NCI-H446 (cell line): ENCODE measurements around the gene NRSN1.
"Not testable (repeated sequence)": the region's sequence is repeated elsewhere in the genome, so short reads cannot be mapped to it uniquely, and the experiment has no call there.

Experiments used
- DNase-seq, 2 experiments: peaks; one replicate each; lab custom pipeline; 2025; lab: John Stamatoyannopoulos, UW

NRSN1 gene

DNA sequence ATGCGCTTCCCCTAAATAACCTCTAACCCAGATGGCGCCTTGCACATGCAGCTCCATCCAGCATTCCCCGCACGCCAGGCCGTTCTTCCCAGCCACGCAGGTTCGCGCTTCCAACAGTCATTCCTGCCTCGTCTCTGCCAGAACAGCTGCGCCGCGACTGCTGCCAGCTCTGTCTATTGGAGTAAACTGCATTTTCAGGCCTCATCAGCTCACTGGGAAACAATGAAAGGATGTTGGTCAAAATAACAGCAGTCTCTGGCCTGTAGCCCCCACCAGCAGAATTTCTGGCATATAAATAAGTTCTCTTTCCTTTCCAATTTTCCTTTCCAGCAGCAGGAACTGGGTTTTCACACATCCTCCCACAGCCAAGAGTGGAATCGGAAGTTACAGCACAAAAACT, 14.6 kb downstream of the NRSN1 start:
- DNase-seq: peak; percentile 8 to 76

DNA sequence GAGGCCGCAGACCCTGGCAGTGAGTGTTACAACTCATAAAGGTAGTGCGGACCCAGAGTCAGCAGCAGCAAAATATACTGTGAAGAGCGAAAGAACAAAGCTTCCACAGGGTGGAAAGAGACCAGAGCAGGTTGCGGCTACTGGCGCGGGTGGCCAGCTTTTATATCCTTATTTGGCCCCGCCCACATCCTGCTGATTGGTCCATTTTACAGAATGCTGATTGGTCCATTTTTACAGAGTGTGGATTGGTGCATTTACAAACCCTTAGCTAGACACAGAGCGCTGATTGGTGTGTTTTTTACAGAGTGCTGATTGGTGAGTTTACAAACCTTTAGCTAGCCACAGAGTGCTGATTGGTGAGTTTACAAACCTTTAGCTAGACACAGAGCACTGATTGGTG, 16.7 kb downstream of the NRSN1 start:
- not testable (repeated sequence) for DNase-seq

DNA sequence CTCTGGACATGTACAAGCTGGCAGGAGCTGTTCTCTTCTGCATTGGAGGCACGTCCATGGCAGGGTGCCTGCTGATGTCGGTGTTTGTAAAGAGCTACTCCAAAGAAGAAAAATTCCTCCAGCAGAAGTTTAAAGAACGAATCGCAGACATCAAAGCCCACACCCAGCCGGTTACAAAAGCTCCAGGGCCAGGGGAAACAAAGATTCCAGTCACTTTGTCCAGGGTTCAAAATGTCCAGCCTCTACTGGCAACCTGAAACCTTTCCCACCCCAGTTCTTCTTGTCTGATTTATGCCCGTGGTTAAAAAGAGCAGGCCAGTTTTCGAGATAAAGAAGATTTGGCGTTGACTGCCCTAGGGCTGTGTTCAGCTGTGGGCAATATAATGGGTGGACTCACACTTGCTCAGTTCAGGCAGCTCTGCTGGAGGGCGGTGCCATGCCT, 19.7 kb downstream of the NRSN1 start:
- no peak for DNase-seq

DNA sequence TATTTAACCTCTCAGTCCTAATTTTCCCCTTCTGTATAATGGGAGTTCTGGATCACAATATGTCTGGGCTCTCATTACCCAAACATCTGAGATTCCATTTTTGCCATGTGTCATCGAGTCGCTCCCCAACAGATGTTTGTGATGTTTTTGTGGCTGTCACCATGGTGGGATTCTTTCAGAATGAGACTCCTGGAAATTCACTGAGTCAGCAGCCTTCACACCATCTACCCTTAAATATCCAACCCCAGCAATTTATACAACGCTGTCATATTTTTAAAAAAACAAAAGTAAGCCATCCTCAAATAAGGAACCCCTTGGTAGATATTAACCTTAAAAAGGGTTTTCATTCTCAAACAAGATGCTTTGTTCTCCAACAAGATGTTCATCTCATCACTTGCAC, 20.9 kb downstream of the NRSN1 start:
- no peak for DNase-seq

DNA sequence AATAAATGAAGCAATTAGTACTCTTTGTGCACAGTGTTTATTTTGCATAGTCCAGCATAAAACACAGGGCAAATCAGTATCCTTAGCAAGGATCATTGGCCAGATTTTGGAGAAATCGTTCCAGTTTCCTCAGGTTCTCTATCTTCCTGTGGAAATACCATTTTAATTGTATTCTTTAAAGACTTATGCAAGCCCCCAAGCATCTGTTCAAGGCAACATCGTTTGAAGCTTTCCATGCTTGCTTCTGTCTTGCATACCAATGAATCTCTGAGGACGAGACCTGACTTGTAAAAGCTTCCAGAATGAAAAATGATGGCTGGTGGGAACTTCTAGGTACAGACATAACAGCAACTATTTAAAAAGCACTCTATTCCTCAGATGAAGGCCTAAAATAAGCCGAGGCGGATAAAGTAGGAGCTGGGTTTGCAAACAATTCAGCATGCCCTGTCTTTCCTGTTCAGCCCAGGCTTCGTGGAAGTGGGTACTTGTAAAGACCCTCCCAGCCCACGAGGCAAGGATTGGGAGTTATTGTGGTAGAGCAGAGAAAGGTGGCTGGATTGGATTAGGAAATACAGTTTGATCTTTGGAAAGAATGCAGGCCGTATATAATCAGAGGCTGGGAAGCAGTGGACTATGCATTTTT, 21.6 kb downstream of the NRSN1 start:
- DNase-seq: no peak

DNA sequence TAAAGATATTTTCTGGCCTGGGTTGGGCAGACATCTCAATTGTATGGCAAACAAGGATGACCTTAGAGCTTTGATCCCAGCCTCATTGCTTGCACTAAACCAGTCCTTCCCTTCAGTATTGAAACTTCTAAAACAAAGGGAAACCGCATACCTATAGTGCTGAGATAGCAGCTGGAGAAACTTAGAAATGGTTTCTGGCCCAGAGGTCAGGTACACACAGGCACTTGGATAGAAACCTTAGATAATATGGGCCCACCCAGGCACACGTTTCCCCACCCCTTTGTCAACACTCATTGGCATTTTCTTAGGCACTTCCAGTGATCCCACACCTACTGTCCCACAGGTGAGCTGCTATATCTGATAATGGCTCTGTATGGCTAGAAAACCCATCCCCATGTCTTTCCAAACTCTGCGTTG, 22.1 kb downstream of the NRSN1 start:
- no peak for DNase-seq

DNA sequence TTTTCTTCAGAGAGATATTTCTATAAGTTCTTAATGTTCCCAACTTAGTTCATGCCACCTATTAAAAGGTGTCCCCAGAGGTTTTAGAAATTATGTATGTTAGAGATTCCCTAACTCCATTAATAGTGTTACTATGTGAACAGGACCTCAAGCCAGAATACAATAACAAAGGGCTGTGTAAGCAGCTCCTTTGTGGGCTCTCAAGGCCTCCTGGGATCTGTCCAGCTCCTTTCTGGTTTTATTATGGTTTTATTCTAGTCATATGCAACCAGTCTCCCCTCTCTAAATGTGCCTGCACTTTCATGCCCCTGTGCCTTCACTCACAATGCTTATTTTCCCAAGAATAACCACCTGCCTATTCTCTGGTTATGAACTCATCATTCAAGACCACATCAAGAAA, 22.7 kb downstream of the NRSN1 start:
- DNase-seq: no peak

DNA sequence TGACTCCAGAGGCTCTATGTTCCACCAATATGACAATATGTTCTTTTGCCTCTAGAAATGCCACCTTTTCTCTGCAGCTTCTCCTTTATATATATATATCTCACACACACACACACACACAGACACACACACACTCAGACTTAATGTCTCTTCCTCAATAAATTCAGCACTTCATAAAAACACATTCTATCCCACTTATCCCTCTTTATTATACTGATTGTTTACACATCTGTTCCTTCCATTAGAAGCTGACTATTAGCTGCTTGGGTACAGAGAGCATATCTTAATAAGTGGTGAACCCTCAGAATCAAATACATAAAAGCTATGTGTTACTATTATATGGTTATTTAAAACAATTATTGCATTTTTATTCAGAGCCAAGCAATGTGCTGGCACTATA, 23.3 kb downstream of the NRSN1 start:
- DNase-seq: no peak

DNA sequence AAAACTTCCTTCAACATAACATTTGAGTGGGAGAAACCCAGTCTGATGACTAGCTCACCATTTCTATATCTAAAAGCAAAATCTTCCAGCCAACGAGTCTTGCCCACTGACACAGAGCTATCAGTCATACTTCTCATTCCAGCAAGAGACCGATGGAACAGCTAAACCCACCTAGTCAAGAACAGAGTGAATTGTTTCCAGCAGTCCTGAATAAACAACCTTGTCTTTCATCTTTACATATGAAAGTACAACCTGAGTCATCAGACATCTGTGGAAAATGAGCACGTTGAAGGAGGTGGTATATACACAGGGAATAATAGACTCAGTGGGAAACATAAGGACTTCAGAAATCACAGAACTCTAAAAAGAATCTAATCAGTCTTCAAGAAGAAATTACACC, 23.8 kb downstream of the NRSN1 start:
- no peak for DNase-seq

DNA sequence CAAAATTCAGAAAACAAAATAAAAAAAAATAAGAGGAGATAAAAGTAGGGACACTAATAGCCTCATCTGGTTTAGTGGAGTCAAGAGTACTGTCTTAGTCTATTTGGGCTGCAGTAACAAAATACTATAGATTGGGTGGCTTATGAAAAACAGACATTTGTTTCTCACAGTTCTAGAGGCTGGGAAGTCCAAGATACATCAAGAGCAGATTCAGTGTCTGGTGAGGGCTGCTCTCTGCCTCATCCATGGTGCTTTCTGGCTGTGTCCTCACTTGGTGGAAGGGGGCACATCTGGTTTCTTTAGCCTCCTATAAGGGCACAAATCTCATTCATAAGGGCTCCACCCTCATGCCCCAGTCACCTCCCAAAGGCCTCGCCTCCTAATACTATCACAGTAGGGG, 26.0 kb downstream of the NRSN1 start:
- no peak for DNase-seq

DNA sequence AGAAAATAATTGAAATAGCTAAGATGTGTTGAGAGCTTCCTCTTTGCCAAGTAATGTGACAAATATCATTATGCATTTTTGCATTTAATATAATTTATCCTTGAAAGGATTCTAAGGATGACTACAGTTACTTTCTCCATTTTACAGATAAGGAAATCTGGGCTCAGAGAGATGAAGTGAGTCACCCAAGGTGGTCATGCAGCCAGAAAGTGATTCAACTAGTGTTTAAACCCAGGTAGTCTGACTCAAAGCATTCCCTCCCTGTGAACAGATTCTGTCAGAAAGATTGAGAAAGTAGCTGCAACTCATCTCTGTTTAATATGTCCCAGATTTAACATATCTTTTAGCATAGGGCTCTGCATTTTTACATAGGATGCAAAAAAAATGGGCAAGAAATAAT, 28.1 kb downstream of the NRSN1 start:
- DNase-seq: no peak

DNA sequence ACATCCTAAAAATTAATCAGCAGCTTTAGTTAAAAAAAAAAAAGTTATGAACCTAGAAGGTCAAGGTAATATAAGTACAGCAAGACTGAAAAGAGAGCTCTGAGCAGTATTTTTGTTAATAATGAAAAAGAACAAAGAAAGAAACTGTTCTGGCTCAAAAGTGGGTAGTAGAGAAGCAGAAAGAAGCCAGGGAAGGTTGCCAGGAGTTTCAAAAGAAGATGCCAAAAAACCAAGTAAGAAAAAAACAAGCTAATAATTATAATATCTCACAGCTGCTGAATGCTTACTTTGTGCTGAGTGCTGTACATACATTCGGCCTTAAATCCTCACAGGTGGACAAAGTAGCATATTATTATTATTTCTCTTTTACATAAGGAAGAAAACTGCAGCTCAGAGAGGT, 31.9 kb downstream of the NRSN1 start:
- DNase-seq: peak; percentile 62 to 67

DNA sequence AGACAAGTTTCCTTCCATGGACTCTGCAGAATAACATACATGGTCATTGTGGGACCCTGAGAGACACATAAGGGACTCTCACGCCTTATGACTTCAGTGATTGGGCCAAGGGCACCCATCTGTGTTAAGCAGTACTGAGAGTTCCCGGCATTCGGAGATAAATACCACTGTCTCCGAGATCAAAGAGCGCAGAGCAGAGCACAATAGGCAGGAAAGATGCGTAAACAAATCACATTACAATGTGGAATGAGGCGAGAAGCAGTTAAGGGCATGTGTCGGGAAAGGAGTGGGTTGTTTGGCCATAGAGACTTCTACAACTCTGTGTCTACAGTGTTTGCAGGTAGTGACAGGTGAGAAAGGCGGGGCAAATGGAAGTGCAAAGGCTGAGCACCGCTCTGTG, 57.6 kb downstream of the NRSN1 start:
- no peak for DNase-seq

DNA sequence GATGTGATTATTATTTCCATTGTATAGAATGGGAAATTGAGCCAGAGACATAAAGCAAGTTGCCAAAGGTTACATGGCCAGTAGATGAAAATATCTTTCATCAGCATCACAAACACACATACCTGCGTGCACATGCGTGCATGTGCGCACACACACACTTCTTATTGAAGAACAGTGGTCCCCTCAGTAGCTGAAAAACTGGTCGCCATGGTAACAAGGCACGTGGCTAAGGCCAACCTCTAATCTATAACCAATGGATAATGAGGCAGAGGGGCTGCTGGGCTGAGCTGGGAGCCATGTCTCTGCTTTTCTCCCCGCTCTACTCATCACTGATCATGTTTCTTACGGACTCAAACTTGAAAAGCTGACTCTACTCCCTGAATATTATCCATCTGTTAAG, 60.3 kb downstream of the NRSN1 start:
- DNase-seq: no peak

DNA sequence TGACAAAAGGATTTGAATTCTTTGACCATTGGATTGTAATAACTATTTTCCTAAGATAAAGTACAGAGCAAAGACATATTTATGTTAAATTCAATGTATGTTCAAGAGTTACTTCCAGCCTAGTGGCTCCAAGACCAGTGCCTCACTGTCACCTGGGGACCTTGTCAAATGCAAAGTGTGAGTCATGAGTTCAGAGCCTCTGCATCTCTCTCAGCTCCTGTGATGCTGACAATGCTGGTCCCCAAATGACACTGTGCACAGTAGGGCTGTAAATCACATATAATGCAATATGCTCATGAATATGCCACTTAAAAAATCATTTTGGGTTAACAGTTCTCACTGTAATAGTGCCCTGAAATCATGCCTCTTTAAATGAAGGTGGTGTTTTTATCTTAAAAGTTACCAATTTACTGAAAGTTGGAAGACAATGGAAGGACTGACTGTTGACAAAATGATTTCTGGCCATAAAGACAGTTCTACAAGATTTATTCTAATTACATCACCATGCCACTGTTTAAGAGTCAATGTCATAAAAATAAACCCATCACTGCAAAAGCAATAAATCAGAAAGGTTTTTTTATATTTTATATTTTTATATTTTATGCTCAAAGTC, 62.1 kb downstream of the NRSN1 start:
- no peak for DNase-seq

DNA sequence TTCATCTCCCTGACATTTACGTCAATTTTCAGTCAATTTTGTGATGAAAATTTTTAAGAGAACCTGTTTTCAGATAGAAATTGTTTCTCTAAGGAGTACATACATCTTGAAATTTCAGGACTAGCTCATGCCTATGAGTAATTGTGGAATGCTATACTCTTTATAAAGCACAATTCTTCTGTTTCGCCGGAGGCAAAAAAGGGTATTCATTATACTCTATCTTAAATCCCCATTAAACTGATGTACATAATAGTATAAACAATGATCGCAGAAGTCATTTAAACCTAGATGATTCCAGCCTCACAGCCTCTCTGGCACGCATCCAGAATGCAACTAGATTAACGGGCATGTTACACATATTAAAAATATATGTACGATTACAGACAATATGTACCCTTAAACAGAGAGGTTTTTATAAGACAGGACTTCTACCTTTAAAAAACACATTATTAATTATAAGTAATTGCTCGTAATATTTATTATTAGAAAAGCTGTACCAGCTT, 62.6 kb downstream of the NRSN1 start:
- no peak for DNase-seq

DNA sequence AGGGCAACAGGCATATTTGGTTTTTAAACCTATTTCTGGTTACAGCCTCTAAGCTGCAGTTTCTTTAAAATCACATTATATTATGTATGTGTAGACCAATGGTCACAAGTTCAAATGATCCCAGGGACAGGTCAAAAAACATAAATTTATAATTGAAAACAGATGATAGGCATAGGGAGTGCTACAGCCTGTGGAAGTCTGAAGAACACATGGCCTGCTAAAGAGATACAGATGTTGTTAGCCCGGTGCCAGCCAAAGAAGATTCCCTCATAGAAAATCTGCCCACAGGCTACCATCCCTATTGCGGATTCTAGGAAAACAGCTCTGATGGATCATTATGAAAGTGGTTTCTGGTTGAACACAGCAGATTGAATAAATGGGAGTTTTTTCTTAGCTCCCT, 65.3 kb downstream of the NRSN1 start:
- no peak for DNase-seq

DNA sequence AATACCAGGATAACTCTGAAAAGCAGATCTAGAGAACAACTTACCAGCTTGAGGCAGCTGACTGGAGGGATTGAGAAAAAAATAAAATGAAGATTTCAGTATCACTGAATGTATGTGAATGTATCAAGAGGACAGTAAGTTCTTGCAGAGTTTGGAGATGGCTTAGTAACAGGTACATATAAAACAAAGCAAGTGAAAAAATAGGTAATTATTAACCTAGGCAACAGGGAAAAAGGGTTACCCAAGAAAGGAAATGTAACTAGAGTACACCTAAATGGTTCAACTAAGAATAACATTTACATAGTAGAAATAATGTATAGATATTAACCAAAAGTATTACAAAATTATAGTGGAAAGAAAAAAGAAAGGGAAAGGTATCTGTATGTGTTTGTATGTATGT, 67.3 kb downstream of the NRSN1 start:
- no peak for DNase-seq

DNA sequence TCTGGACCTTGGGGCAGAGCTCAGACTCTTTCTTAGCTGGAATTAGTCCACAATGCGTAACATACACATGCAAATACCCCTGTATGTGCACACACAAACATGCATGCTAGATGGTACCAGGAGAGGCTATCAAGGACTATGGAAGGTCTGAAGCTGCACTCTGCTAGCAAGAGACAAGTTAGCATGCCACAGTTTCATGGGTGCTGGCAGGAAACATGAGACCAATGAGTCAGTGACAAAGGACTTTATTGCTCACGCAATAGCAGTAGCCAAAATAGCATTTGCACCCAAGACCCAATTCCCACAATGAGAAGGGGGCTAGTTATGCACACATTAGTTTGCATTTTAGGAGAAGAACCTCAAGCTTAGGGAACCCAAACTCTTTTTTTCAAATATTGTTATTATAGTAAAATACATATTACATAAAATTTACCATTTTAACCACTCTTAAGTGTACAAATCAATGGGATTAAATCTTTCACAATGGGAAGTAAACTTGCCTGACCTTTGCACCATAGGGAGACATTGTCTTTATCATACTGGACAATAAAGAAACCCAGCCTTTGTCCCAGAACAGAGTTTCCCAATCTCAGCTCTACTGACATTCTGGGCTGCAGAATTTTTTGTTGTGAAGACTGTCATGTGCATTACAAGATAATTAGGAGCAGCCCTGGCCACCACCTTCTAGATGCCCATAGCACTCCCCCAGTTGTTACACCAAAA, 69.1 kb downstream of the NRSN1 start:
- DNase-seq: no peak

DNA sequence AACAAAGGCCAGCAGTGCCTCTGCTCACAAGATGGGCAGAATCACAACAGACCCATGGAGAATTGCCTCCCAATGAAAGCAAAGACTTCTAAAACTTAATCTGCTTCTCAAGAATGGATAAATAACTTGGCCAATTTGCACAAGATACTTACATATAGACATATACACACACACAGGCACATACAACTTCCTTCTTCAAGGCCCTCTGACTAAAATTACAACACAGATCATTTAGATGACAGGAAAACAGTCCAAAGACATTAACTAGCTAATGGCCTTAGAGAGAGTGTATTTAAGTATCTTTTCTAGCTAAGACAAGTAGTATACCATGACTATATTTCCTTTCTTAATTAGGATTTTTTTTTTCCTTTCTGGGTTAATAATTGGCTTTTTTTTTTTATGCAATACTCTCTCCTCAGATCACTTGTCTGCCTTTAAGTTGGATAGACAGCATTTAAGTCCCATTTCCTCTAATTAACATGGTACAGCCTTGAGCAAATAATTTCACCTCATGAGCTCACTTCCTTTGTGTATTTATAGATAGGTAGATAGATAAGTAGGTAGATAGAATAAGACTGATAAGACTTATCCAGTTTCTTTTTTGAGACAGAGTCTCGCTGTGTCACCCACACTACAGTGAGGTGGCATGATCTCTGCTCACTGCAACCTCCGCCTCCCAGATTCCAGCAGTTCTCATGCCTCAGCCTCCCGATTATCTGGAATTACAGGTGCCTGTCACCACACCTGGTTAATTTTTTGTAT, 70.0 kb downstream of the NRSN1 start:
- DNase-seq: no peak
